Measurements from ENCODE around the gene FAM149B1.

The FAM149B1 gene

DNA sequence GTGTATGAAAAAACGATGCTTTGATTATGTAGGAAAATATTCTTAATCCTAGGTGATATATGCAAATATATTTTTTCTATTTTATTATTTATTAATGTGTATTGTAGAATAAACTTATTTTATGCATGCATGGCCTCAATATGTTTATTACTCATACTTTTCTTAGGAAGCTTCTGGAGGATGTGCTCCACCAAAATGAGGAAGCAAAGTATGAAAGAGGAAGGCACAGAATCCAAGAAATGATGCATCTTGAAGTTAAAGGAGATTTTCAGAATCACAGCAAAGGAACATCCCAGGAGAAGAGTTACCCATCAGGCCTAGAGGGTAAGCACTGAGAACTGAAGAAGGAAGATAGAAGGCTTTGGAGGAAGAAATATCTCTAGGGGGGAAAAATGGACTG, 119.5 kb downstream of the FAM149B1 start:
- DNase-seq (ENCODE audit: low read depth), result no peak

DNA sequence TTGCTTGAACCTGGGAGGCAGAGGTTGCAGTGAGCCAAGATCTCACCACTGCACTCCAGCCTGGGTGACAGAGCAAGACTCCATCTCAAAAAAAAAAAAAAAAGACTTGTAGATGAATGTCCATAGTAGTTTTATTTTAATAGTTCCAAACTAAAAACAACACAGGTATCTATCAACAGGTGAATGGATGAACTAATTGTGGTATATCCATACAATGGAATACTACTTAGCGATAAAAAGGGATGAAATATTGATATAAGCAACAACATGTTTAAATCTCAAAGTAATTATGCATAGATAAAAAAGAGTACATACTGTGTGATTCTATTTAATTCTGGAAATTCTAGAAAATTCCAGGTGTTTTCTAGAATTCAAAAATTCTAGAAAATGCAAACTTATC, 122.0 kb downstream of the FAM149B1 start:
- DNase-seq (ENCODE audit: low read depth), result no peak

DNA sequence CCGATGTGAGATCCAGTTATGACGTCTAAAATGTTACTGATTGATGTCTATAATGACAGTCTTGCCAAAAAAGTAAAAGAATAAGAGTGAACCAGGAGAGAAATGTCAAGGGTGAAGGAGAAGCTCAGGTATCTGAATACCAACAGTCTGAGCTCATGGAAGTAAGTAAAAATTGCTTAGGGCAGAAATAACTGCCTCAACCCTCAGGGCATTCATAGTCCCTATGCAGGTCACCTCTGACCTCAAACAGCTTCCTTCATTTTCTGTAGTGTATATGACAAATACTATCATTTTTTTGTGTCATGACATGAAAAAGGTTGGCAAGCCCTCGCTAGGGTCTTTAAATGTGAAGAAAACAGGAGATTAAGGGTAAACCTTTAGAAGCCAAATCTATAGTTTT, 125.5 kb downstream of the FAM149B1 start:
- DNase-seq (ENCODE audit: low read depth), result no peak

Data from stimulated activated CD8-positive, alpha-beta memory T cell treated with anti-CD3 and anti-CD28 coated beads, Interleukin-12 subunit alpha, Interleukin-12 subunit beta, amount 100 ng/mL, for 1 hour (primary cell).